GM15510 (cell line): ENCODE data around the gene STARD3NL.

ENCODE experiments used
- POLR2A ChIP-seq: IDR thresholded peaks from 3 replicates; pipeline ENCODE4 v1.6.1; 2011; ENCODE audit warnings: borderline replicate concordance; ENCODE audit not compliant: insufficient read length; ENCODE audit errors: extremely low read depth

Gene STARD3NL

GRCh38 chr7:38195804-38196595 is 18.0 kb downstream of the STARD3NL start:
- TF ChIP-seq POLR2A: no peak

GRCh38 chr7:38198366-38198765 is 20.3 kb downstream of the STARD3NL start:
- TF ChIP-seq POLR2A: no peak

- TF ChIP-seq POLR2A: no peak
Observed at GRCh38 chr7:38199154-38199553, 21.1 kb downstream of the STARD3NL start.

DNA sequence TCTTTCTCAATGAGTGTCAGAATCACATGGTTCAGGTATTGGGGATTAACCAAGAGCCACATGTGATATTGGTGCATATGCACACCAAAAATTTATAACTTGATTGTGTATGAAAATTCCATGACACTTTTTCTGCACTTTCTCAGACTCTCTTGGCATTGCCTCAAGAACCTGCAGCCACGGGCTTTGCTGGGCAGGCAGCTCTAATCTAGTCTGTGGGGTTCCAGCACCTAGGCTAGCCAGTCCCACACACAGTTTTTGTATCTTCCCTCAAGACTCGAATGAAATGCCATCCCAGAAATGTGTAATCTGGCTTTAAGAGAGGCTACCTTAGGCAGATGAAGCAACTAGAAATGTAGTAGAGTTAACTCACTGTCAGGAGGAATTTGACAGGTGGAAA is 21.7 kb downstream of the STARD3NL start:
- no peak for TF ChIP-seq POLR2A

DNA sequence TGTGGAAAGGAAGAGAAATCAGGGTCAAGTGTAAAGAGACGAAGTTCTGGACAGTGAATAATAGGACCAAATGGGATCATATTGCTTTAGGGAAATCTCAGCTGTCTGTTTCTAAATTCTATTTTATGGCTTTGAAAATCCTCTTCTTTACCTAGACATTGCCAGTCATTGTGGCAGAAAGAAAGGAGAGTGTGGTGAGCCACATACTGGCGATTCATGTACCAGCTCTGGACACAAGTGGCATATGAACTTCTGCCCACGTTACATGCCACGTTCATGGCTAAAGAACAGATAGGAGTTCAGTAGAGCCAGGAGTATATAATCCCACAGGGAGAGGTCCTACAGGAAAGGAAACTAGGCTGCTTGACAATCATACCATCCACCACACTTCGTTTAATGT is 28.0 kb downstream of the STARD3NL start:
- no peak for TF ChIP-seq POLR2A

DNA sequence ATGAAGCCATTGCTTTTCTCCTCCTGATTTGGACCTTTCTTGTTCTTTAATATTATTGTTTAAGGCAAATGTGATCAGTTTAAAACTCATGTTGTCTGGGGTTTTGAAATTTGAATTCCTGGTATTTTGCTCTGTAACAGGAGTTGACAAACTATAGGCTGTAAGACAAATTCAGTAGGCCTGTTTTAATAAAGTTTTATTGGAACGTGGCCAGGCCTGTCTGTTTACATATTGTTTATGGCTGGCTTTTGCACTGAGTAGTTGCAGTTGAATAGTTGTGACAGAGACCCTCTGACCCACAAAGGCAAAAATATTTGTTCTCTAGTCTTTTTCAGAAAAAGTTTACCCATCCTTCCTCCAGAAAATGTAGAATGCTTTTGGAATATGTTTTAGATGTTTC is 29.8 kb downstream of the STARD3NL start:
- TF ChIP-seq POLR2A: no peak

- TF ChIP-seq POLR2A: no peak
Observed at GRCh38 chr7:38211486-38211885, 33.4 kb downstream of the STARD3NL start.

- no peak for TF ChIP-seq POLR2A
Observed at GRCh38 chr7:38211940-38212339, 33.9 kb downstream of the STARD3NL start.

GRCh38 chr7:38215115-38215514 is 37.1 kb downstream of the STARD3NL start:
- TF ChIP-seq POLR2A: no peak

DNA sequence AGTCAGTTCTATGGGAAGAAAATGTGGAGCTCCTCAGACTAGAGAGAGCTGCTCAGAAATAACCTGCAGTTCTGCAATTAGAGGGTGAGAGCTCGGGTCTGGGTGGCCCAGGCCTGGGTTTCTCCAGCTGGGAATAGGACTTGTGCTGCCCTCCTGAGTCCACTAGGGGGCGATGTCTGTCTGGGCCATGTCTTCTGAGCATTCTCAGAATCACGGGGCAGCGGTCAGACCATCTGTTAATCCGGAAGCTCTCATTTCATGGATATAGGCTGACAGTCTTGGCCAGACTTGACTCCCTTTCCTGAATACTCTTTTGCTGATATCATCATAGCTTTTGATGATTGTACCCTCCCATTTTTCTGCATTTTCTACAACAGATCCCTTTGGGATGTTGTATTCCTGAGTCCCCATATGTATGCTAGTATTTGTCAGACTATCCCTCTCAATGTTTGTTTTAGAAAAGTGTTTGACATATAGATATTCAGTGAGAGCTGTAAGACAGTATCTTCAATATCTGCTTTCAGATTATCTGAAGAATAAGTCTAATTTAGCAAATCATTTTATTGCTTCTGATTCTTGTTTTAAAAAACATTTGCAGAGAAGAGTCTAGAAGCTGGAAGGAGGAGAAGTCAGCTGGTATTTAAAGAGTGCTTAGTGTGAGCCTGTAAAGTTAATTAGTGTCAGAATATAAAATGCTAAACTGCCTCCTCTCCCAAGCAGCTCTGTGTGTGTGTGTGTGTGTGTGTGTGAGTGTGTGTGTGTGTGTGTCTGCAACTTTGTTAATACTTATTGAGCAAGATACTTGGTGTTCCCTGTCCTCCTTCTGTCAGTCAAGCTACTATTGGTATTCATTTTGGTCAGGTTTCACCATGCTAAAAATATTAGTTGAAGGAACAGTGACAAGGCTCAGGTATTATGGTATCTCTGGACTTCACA is 38.0 kb downstream of the STARD3NL start:
- no peak for TF ChIP-seq POLR2A

GRCh38 chr7:38217672-38218071 is 39.6 kb downstream of the STARD3NL start:
- TF ChIP-seq POLR2A: no peak

- no peak for TF ChIP-seq POLR2A
Observed at GRCh38 chr7:38220452-38220851, 42.4 kb downstream of the STARD3NL start.

DNA sequence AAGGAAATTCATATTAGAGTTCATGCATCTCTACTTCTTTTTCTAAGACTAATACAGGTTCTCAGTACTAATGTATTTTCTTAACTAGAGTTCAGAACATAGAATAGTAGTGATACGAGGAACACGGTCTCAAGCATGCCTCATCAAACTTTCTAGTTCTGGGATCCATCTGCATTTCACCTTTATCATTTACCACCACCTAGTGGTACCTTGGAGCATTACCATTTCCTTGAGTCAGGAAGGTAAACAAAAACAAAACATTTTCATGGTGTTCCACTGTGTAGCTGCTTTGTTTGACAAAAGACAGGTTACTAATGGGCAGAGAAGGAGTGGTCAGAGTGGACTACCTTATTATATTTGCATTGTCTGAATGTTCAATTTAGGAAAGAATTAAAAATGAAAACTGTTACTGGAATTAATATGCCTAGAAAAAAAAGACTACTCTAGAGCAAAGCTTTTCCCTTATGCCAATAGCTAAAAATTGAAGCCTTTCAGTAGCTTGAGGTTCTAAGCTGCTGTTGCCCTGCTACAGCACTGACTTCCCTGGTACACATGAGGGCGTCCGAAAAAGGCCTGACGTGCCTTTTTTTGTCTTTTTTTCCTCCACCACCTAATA is 44.5 kb downstream of the STARD3NL start:
- no peak for TF ChIP-seq POLR2A

DNA sequence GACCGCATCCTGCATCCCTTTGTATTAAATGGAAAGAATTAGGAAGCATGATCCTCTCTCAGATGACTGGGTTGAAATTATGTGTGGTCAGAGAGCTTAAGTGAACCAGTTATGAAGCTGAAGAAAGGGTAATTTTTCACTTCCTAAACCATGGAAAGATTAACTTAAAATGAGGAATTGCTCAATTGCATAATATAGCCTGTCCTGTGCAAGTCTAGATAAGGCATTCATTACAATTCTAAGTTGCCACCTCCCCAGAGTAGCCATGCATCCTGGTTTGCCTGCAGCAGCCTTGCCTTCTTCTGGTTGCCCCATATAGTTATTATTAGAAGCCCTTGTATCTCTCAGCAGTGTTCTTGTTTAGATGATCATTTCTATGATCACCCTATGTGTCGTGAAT is 45.3 kb downstream of the STARD3NL start:
- TF ChIP-seq POLR2A: no peak

GRCh38 chr7:38224392-38224791 is 46.3 kb downstream of the STARD3NL start:
- TF ChIP-seq POLR2A: no peak
